GM19035 (cell line): ENCODE measurements around the gene EXOC6B.

ENCODE experiments used
- ATAC-seq: cut with Tn5 transposase; IDR thresholded peaks from one replicate; pipeline ENCODE4 v1.9.1; 2021; ENCODE audit not compliant: unreplicated experiment

The EXOC6B gene

GRCh38 chr2:72181616-72182015 lies 644.2 kb downstream of the EXOC6B start:
- ATAC-seq: no peak

- no peak for ATAC-seq
Observed at GRCh38 chr2:72180351-72180750, 645.5 kb downstream of the EXOC6B start.

- ATAC-seq: no peak
Observed at GRCh38 chr2:72178551-72178950, 647.3 kb downstream of the EXOC6B start.

- ATAC-seq: no peak
Observed at GRCh38 chr2:72176281-72176680, 649.6 kb downstream of the EXOC6B start.

GRCh38 chr2:72175636-72176035 lies 650.2 kb downstream of the EXOC6B start:
- ATAC-seq: no peak

GRCh38 chr2:72173640-72174321 lies 652.1 kb downstream of the EXOC6B start:
- ATAC-seq: no peak

- ATAC-seq: no peak
Observed at GRCh38 chr2:72172478-72172877, 653.4 kb downstream of the EXOC6B start.

- no peak for ATAC-seq
Observed at GRCh38 chr2:72166279-72166678, 659.6 kb downstream of the EXOC6B start.

- ATAC-seq: no peak
Observed at GRCh38 chr2:72165792-72166191, 660.0 kb downstream of the EXOC6B start.

GRCh38 chr2:72162574-72162973 lies 663.3 kb downstream of the EXOC6B start:
- no peak for ATAC-seq

- ATAC-seq: no peak
Observed at GRCh38 chr2:72159211-72159993, 666.4 kb downstream of the EXOC6B start.

GRCh38 chr2:72157871-72158771 lies 667.7 kb downstream of the EXOC6B start:
- ATAC-seq: no peak

GRCh38 chr2:72156872-72157271 lies 669.0 kb downstream of the EXOC6B start:
- no peak for ATAC-seq

GRCh38 chr2:72155737-72156136 lies 670.1 kb downstream of the EXOC6B start:
- ATAC-seq: no peak

- no peak for ATAC-seq
Observed at GRCh38 chr2:72155151-72155550, 670.7 kb downstream of the EXOC6B start.

- ATAC-seq: no peak
Observed at GRCh38 chr2:72154386-72154975, 671.4 kb downstream of the EXOC6B start.

- ATAC-seq: no peak
Observed at GRCh38 chr2:72153924-72154323, 671.9 kb downstream of the EXOC6B start.

GRCh38 chr2:72153026-72153791 lies 672.6 kb downstream of the EXOC6B start:
- no peak for ATAC-seq

GRCh38 chr2:72150861-72151356 lies 674.9 kb downstream of the EXOC6B start:
- no peak for ATAC-seq
